GM10248 (cell line): ENCODE results near the gene GKN2.

Experiments
- CTCF ChIA-PET: fragments of 300-600 bp; sonication (Branson Sonifier 250); formaldehyde crosslinking; extraction: SDS; loops from one replicate; lab custom pipeline; 2021; ENCODE audit warnings: antibody characterized with exemption; lab: Yijun Ruan, JAX
- POLR2A ChIA-PET: fragments of 350-650 bp; sonication (Branson Sonifier 250); formaldehyde crosslinking; extraction: SDS; loops from one replicate; lab custom pipeline; 2020; ENCODE audit warnings: antibody characterized with exemption; lab: Yijun Ruan, JAX
- DNase-seq: peaks from one replicate; pipeline ENCODE4 v3.0.0; 2012; ENCODE audit errors: extremely low spot score
- TF ChIP-seq, protein P1 (sequence below): IDR thresholded peaks from 2 replicates; pipeline ENCODE4 v1.5.1; 2012; ENCODE audit warnings: mild to moderate bottlenecking, low read depth; ENCODE audit errors: extremely low read depth, missing control alignments, control extremely low read depth

Gene GKN2

DNA sequence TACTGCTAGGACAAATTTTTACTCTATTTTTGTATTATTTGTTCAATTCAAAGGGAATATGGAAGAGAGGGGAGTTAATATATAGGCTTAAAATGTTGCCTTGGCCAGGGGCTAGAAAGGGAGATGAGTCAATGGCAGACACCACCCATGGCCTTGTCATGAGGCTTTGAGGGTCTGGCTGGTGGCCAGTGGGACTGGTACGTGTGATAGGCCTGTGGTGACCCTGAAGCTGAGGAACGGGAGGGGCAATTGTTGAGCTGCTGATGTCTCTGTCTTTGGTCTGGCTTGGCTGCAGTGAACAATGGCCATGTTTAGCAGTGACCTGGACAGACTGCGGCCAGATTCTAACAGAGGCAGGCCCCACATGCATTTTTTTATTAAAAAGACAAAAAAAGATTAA is 40.2 kb upstream of the GKN2 start:
- CTCF ChIA-PET, result interaction anchor here (1.0 to 1.2 kb wide), 3 partner anchors 9 to 20 kb away, joined by 3 to 4 read pairs (median 3); partner anchors contain the start of gene ANTXR1
- no peak for DNase-seq
- POLR2A ChIA-PET, result no interaction called here
- TF ChIP-seq, protein P1, sequence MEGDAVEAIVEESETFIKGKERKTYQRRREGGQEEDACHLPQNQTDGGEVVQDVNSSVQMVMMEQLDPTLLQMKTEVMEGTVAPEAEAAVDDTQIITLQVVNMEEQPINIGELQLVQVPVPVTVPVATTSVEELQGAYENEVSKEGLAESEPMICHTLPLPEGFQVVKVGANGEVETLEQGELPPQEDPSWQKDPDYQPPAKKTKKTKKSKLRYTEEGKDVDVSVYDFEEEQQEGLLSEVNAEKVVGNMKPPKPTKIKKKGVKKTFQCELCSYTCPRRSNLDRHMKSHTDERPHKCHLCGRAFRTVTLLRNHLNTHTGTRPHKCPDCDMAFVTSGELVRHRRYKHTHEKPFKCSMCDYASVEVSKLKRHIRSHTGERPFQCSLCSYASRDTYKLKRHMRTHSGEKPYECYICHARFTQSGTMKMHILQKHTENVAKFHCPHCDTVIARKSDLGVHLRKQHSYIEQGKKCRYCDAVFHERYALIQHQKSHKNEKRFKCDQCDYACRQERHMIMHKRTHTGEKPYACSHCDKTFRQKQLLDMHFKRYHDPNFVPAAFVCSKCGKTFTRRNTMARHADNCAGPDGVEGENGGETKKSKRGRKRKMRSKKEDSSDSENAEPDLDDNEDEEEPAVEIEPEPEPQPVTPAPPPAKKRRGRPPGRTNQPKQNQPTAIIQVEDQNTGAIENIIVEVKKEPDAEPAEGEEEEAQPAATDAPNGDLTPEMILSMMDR, result no peak

DNA sequence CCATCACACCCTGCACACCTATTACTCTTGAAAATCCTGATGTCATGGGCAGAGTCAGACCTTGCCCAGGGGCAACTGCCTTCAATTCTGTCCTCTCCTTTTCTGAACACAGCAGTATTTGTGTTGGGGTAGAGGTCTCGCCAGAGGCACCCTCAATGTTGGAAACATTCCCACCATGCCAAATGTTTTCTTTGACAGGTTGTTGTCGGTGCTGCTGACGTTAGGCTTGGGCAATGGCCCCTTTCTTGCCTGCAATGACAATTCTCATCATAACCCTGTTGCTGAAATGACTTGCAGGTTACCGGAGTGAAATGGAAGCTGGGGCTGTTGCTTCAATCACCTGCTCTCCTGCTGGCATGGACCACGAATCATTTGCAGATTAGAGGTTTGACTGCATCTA is 39.6 kb upstream of the GKN2 start:
- TF ChIP-seq, protein P1, result no peak
- no peak for DNase-seq
- POLR2A ChIA-PET, result no interaction called here
- CTCF ChIA-PET, result interaction anchor here (1.1 kb wide), 1 partner anchor 10 kb away, joined by 4 read pairs; no protein-coding TSS in a partner anchor

GRCh38 chr2:68989035-68989434 is 36.3 kb upstream of the GKN2 start:
- CTCF ChIA-PET, result no interaction called here
- DNase-seq, result no peak
- TF ChIP-seq, protein P1, result no peak
- POLR2A ChIA-PET, result no interaction called here

DNA sequence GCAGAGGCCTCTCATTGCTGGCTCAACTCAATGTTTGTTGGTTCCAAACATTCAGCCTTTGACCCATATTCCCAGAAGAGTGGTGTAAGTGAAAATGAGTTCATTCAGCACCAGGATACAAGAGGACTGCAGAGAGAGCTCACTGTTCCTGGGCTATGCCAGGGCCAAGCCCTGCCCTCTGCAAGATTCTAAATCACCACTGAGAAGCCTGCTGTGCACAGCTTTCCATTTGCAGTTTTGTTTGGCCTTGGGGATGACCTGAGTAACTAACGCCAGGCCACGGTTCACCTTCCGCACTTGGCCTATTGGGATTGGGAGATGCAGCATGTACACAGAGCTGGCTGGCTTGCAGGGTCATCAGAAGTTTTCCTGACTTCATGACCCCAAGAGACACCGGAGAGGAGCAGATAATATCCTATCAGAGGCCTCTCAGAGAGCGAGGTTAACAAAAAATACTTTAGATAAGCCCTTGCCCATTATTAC is 34.4 kb upstream of the GKN2 start:
- ChIA-PET CTCF (no interaction called here), POLR2A (no interaction called here)
- DNase-seq, result no peak
- TF ChIP-seq, protein P1, result no peak

DNA sequence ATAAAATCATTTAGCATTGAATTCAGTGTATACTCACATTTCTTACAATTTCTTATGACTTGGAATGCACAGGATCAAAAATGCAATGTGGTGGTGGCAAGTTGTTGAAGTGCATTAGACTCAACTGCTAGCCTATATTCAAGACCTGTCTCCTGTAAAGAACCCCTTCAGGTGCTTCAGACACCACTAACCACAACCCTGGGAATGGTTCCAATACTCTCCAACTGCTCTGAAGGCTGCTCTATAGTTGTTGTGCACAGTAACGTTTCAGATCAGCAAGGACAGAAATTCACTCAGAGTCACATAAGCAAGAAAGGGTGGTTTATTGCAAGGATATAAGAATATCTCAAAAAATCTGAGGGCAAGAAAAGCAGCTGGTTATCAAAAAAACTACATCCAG is 28.3 kb upstream of the GKN2 start:
- ChIA-PET POLR2A (no interaction called here), CTCF (no interaction called here)

GRCh38 chr2:68978098-68978497 is 25.4 kb upstream of the GKN2 start:
- POLR2A ChIA-PET, result no interaction called here

More for the DNA sequence above, 28.3 kb upstream of the GKN2 start:
- DNase-seq, result no peak
- TF ChIP-seq, protein P1, result no peak

More at GRCh38 chr2:68978098-68978497, 25.4 kb upstream of the GKN2 start:
- TF ChIP-seq, protein P1, result no peak
- CTCF ChIA-PET, result interaction anchor here (0.8 kb wide), 2 partner anchors 35 to 247 kb away, joined by 3 read pairs; no protein-coding TSS in a partner anchor
- no peak for DNase-seq
